ENCODE results near the gene C11orf98.

Gene C11orf98

DNA sequence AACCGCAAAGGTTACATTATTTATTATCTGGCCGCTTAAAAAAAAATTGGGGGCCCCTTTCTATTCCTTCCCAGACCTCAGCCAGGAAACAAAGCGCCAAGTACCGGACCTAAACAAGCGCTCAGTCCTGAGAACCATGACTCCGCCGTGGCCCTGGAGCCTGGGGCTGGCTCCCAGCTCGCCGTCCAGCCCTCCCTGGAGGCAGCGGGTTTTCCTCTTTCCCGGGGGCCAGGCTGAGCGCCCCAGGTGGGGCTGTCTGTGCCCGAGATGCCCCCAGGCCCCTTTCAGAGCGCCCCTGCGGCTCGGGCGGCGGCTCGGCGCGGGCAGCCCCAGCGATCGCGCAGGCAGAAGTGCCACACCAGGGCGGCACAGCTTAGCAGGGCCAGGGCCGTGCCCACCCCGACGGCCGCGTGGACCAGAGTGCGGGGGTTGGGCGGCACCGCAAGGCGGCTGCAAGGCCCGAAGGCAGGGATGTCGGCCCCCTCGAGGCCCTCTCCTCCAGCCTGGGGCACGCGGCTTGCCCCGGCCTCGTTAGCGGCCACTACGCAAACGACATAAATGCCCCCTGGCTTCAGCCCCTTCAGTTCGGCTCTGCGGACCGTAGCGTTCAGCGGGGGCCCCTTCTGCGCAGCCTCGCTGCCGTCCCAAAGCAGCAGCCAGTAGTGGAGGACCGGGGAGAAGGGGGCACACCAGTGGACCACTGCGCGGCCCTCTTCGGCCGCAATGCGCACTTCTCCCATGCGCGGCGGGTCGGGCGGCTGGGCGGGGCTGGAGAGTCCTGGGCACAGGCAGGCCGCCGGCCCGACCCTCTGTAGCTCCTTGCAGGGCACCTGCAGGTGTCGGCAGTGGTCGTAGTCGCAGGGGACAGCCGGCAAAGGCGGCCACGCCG lies 22.7 kb upstream of the C11orf98 start:
- Histone ChIP-seq H3K4me3 (ENCODE audit: low read depth, low read length) (no peak overlapping the region), H3K4me1 (no peaks in the 10 kb centered on the region), H3K36me3 (no peaks in the 10 kb centered on the region; the same call in none of the 2 replicates), H3K9me3 (no peaks in the 10 kb centered on the region), H3K27me3 (no peaks in the 10 kb centered on the region)
- TF ChIP-seq, protein P1, sequence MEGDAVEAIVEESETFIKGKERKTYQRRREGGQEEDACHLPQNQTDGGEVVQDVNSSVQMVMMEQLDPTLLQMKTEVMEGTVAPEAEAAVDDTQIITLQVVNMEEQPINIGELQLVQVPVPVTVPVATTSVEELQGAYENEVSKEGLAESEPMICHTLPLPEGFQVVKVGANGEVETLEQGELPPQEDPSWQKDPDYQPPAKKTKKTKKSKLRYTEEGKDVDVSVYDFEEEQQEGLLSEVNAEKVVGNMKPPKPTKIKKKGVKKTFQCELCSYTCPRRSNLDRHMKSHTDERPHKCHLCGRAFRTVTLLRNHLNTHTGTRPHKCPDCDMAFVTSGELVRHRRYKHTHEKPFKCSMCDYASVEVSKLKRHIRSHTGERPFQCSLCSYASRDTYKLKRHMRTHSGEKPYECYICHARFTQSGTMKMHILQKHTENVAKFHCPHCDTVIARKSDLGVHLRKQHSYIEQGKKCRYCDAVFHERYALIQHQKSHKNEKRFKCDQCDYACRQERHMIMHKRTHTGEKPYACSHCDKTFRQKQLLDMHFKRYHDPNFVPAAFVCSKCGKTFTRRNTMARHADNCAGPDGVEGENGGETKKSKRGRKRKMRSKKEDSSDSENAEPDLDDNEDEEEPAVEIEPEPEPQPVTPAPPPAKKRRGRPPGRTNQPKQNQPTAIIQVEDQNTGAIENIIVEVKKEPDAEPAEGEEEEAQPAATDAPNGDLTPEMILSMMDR (IDR thresholded peaks at IDR 0.05; ENCODE audit: low read depth, low read length), result no peak
- DNase-seq, result no peak

DNA sequence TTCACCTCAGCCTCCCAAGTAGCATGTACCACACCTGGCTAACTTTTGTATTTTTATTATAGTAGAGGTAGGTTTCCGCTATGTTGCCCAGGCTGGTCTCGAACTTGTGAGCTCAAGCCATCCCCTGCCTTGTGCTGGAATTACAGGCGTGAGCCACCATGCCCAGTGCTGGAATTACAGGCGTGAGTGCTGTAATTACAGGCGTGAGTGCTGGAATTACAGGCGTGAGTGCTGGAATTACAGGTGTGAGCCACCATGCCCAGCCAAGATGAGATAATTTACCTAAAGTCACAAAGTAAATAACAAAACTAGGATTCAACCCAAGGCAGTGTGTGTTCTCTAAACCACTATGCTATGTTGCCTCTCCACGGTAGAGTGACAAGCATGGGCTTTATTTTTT lies 17.5 kb upstream of the C11orf98 start:
- DNase-seq, result no peak
- TF ChIP-seq, protein P1 (IDR thresholded peaks at IDR 0.05; ENCODE audit: low read depth, low read length), result no peak
- H3K4me3 ChIP-seq (ENCODE audit: low read depth, low read length), result no peak overlapping the region
- H3K4me1 ChIP-seq, result no peaks in the 10 kb centered on the region; the same call in 1 of the 2 replicates
- no peaks in the 10 kb centered on the region for H3K27me3 ChIP-seq
- peaks cover under 1% of the 10 kb centered on the region; the same call in 1 of the 2 replicates for H3K36me3 ChIP-seq
- no peaks in the 10 kb centered on the region for H3K9me3 ChIP-seq

DNA sequence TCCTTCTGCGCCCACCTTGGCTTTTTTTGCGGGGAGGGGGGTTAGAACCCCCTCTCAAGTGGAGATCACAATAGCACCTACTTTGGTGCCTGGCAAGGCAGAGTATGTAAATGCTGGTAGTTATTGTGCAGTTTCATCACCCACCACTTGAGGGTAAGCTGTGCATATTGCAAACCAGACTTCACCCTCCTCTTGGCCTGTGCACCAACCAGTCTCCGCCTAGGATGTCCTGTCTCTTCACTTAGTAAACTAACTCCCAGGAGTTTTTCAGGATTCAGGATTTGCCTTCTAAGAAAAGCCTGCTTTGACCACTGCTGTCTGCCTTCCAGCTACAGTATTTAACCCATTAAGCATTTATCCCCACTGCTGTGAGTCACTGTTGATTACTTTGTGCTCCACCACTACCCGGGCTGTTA lies 15.8 kb upstream of the C11orf98 start:
- Histone ChIP-seq H3K9me3 (no peaks in the 10 kb centered on the region), H3K4me1 (no peaks in the 10 kb centered on the region; the same call in 1 of the 2 replicates), H3K27me3 (no peaks in the 10 kb centered on the region), H3K4me3 (ENCODE audit: low read depth, low read length) (no peak overlapping the region), H3K36me3 (peaks cover 3% of the 10 kb centered on the region; the same call in 1 of the 2 replicates)
- TF ChIP-seq, protein P1 (IDR thresholded peaks at IDR 0.05; ENCODE audit: low read depth, low read length), result peak; percentile 61
- peak; percentile 56 for DNase-seq

DNA sequence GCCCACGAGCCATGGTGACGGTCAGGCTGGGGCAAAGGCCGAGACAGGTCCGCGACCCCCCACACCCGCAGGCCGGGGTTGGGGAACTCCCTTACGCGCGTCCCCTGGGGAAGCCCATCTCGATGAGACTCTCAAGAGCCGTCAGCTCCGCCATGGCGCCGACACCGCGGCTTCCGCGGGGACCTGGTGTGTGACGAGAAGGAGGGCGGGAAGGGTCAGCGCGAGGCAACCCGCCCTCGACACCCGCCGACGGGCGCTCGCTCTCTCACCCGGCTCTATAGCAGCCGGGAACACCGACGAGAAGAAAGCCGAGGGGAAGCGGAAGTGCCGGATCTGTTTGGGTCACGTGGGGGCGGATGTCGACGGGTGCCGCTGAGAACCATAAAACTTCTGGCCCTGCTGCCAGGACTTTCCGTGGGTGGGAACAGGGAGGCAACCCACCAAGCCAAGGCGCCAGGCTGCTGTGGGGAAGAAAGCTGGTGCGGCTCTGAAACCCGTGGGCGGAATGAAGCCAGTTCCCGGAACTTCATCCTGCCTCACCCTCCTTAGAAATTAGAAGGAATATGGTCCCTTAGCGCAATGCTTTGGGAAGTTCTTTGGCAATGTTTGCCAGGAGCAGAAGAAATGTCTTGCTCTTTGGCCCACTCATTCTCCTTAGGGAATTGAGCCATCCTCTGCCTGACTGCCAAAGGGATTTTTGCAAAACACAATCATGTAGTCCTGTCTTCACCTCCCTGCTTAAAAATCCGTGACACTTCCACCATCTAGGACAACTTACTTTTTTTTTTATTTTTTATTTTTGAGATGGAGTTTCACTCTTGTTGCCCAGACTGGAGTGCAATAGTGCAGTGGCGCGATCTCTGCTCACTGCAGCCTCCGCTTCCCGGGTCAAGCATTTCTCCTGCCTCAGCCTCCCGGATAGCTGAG lies 14.0 kb upstream of the C11orf98 start, which contains the start of gene UBXN1:
Gene UBXN1 (minus strand): TSS at position 304 of the 927 bp plus-strand sequence. CDS start 150 bp downstream, at position 154.
- H3K27me3 ChIP-seq, result no peaks in the 10 kb centered on the region
- peaks cover 6% of the 10 kb centered on the region for H3K36me3 ChIP-seq
- peak; percentile 80 for DNase-seq
- no peaks in the 10 kb centered on the region for H3K9me3 ChIP-seq
- no peaks in the 10 kb centered on the region; the same call in 1 of the 2 replicates for H3K4me1 ChIP-seq
- peak within 1 kb of the TSS; percentile 84 for H3K4me3 ChIP-seq (ENCODE audit: low read depth, low read length)
- TF ChIP-seq, protein P1 (IDR thresholded peaks at IDR 0.05; ENCODE audit: low read depth, low read length), result no peak

DNA sequence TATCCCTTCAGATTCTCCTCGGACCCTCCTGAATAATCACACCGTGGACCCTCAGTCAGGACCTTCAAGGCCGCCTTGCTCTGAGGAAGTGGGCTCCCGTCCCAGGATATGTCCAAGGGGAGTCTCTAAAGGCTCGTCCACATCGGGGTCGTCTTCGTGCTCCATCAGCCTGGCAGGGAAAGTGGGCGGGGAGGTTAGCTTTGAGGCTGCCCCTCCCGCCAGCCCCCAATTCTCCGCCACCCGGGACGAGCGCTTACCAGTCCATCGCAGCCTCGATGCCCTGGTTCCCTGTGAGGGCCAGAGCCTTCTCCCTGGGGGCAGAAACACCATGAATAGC lies 13.4 kb upstream of the C11orf98 start:
- Histone ChIP-seq H3K9me3 (no peaks in the 10 kb centered on the region), H3K4me1 (no peaks in the 10 kb centered on the region; the same call in 1 of the 2 replicates), H3K27me3 (no peaks in the 10 kb centered on the region), H3K36me3 (peaks cover 10% of the 10 kb centered on the region), H3K4me3 (ENCODE audit: low read depth, low read length) (peak overlapping the region; percentile 84)
- TF ChIP-seq, protein P1 (IDR thresholded peaks at IDR 0.05; ENCODE audit: low read depth, low read length), result no peak
- DNase-seq, result no peak

Data from BE2C (cell line).